HG03066 (cell line): Measurements from ENCODE around the gene PABPC3.
A peak's percentile ranks its signal among the peaks of the same experiment; 100 is the strongest.

Experiments
- ATAC-seq: cut with Tn5 transposase; IDR thresholded peaks from one replicate; pipeline ENCODE4 v1.9.1; 2021; ENCODE audit warnings: low read depth; ENCODE audit not compliant: unreplicated experiment

Gene PABPC3

GRCh38 chr13:25110956-25111584, 15.1 kb downstream of the PABPC3 start:
- no peak for ATAC-seq

DNA sequence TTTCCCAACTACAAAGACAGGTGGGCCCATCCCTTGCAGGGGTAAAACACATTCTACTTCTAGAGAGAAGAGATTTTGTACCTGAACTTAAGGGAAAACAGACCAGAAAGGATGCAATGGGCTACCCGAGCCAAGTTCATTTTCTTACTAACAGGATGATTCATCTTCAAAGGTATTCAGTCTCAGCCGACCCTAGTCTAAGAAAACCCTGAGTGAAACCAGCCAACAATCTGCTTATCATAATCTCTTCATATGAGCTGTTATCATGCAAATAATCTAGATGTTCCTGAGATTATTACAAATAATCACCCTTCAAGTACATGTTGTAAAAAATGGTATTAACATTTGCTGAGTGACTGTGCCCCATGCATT, 15.6 kb downstream of the PABPC3 start:
- ATAC-seq: no peak

DNA sequence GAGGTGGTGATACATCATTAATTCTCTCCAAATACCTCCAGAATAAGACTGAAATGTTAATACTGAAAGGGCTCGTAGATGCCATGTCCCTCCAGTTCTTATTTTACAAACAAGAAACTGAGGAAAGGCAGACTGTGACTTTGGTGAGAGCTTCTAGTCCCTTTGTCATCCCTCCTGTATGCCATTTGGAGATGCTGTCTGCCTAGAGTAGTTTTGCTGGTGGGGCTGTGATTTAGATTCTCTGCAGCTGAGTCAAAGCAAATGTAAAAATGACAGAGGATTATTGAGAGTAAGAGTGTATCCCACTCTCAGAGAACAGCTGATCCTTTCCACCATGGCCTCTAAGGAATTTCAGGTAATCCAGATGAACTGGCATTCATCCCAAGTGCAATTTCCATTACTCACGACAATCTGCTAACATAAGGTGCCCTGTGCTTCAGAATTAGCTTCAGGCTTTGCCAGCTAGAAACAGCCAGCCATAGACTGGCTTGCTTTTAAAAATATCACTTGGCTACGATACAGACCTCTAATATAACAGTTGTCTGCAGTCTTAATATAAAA, 16.8 kb downstream of the PABPC3 start:
- no peak for ATAC-seq

DNA sequence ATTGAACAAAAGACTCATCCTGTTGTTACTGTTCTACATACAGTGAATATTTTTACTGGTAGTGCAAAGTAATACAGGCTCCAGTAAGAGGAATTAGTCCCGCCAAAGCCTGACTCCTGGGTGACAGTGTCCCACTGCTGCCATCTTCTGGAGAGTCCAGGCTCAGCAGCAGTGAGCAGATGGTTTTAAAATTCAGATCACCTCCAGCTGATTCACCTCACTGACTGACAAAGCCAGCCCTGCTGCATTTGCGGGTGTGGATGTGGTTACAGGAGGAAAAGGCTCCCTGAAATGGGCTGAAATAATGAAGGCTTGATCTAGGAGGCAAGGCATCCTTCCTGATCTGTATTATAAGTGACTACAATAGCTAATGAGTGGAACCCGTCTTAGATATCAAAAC, 18.3 kb downstream of the PABPC3 start:
- ATAC-seq: peak; percentile 75

DNA sequence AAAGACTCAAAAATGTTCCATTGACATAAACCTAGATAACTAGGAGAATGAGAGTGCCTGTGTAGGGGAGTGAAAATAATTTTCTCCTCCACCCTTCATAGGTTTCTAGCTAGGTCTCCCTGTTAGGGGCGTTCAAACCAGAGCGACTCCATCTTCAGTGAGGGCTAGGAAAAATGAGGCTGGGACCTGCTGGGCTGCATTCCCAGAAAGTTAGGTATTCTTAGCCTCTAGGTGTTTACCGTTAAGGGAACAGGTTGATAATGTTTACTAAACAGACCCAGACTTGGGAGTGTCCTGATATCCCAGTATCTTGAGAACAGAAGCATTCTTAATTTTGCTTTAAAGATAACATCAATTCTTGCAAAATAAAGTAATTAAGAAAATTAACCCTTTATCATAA, 20.1 kb downstream of the PABPC3 start:
- ATAC-seq: no peak

- ATAC-seq: no peak
These were observed 21.4 kb downstream of the PABPC3 start for GRCh38 chr13:25117312-25117711.

DNA sequence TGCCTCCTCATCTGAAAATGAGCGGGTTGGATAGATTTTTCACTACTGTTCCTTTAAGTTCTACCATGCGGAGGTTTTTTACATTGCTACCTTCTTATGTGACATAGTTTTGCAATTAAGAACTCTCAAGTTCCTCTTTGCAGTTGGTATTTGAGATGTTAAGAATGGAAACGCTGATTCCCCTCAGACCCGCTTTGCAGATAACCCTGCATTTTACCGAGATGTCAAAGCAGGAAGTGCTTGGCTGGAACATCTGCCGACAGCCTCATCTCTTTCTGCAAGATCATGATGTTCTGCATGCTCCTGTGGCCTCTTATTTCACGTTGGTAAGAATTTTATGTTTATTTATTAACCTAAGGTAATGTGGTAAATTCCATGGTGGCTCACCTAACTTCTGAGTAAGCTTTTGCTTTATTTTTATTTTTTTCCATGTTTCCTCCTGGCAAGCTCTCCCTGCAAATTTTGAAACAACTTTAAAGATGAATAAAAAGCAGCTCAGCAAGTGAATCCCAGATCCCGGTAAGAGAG, 22.5 kb downstream of the PABPC3 start:
- no peak for ATAC-seq

DNA sequence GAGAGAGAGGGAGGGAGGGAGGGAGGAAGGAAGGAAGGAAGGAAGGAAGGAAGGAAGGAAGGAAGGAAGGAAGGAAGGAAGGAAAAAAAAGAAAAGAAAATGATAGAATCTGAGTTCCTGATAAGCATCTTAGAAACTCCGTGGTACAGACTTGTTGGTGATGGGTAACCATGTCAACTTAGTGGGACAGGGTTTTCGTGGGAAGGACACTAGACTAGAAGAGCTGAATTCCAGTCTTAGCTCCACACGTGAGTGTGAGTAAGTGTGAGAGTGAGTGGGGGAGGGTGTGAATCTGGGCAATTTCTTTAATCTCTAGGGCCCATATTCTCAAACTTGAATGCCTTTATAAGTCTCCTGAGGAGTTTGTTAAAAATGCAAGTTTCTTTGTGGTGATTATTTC, 35.0 kb downstream of the PABPC3 start:
- no peak for ATAC-seq

GRCh38 chr13:25131881-25132420, 36.0 kb downstream of the PABPC3 start:
- no peak for ATAC-seq

- no peak for ATAC-seq
These were observed 36.9 kb downstream of the PABPC3 start for GRCh38 chr13:25132751-25133390.

GRCh38 chr13:25135896-25136295, 40.0 kb downstream of the PABPC3 start:
- no peak for ATAC-seq

DNA sequence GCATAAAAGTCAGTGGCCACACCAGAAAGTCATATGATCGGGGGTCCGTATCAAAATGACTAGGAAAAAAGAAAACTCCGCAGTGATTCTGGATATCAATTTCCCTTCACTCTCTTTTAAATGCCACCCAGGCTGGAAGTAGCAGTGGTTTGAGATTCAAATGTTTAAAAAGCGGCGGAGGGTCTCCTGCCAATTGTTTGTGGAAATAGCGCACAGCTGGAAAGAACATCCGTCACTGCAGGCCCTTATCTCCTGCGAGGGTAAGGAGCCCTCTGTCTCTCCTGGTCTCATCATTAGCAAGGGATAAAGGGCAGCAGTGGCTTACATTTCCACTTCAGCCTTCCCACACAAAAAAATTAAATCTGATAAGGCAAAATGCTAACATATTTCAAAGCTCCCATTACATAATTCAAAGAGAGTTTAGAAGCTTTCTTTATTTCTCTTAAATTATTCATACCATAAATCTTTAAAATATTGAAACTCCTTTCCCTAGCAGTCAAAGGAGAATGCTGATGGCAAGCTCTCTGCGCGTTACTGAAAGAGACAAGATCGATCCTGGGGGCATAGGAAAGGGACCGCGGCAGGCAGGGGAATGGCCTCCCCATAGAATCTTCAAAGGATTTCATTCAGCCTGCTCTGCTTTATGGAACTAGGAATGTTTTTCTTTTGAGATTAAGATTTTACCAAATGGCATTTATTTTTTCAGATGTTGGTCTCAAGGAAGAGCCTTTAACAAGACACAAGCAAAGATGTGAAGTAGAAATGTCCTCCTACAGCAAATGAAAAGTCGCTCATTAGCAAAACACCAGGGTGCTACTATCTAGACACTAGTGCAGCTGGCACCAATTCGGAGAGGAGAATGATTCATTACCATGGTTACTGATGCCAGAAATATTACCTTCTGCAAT, 41.2 kb downstream of the PABPC3 start:
- ATAC-seq: no peak

- ATAC-seq: no peak
These were observed 41.8 kb downstream of the PABPC3 start for GRCh38 chr13:25137788-25138115.

- ATAC-seq: no peak
These were observed 45.1 kb downstream of the PABPC3 start for GRCh38 chr13:25141042-25141441.

GRCh38 chr13:25143706-25144105, 47.8 kb downstream of the PABPC3 start:
- ATAC-seq: no peak

- no peak for ATAC-seq
These were observed 51.9 kb downstream of the PABPC3 start for GRCh38 chr13:25147638-25148401.

- ATAC-seq: no peak
These were observed 52.5 kb downstream of the PABPC3 start for GRCh38 chr13:25148402-25148771.
